ENCODE measurements around the gene TNKS1BP1.
A peak's percentile ranks its signal among the peaks of the same experiment; 100 is the strongest.
"Not testable (repeated sequence)": the region's sequence is repeated elsewhere in the genome, so short reads cannot be mapped to it uniquely, and the experiment has no call there.

The TNKS1BP1 gene

DNA sequence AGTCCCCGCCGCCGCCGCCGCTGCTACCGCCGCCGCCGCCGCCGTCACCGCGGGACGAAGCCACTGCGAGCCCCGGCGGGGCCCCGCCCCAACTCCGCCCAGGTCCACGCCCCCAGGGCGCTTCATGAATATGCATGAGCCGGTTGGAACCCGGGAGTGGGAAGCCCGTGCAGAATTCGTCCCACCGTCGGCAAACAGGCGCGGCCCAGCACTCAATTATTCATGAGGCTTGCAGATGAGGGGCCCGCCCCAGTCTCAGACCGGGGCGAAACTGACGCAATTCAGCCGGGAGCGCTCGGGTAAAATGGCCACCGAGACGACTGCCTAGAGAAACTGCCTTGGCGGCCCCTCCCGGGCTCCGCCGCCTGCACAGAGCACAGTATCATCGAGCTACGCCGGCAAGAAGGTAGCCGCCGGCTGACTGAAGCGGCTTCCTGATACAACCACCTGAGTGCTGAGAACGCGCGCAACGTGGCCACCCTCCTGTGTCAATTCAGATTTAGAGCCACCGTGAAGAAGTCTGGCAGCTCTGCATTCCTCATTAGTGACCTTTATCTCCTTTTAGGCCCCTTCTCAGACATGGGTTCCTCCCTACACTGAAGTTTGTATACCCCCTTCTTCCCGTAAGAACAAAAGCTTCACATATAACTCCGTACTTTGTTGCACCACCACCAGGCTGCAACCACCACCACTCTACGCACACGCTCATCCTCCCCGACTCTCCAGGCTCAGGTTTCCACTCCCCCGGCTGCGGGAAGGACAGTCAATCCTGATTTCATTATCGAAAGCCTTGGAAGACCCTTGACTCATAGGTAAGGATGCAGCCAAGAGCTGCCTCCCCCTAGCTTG is at the start of gene TNKS1BP1:
Gene TNKS1BP1 (minus strand): TSS at position 67 of the 849 bp plus-strand sequence. CDS start 3,067 bp downstream, outside the sequence.
- DNase-seq (ENCODE audit: low read depth) = peak; percentile 88

- no peak for DNase-seq (ENCODE audit: low read depth)
These were observed 48.4 kb upstream of the TNKS1BP1 start for GRCh38 chr11:57373146-57373545.

- no peak for DNase-seq (ENCODE audit: low read depth)
These were observed 46.2 kb upstream of the TNKS1BP1 start for GRCh38 chr11:57370941-57371340.

DNA sequence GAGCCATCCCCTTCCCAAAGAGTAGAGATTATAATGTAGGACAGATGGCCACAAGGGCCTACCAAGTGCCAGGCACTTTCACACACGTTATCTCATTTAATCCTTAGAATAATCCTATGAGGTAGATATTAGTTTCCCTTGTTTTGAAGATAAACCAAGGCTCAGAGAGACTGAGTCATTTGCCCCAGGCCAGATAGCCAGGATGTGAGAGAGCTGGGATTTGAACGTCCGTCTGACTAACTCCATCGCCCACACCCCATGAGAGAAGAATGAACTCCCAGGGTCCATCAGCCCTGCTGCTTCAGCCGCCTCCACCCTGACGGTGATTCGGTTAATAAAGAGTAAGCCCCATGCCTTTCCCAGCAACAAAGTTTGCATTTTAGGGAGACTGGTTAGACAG is 45.5 kb upstream of the TNKS1BP1 start:
- no peak for DNase-seq (ENCODE audit: low read depth)

DNA sequence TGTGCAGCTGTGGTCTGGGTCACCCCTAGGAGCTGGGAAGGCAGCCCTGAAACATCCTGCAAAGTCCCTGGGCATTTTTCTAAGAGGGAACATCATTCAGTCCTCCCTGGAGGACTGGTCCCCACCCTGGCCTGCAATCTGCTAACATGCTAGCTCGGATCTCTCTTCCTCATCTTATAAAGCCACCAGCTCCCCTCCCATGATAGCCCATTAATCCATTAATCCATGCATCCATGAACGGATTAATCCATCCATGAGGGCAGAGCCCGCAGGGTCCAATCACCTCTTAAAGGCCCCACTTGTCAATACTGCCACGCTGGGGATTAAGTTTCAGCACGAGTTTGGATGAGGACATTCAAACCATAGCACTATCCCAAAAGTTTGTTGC is 44.1 kb upstream of the TNKS1BP1 start:
- DNase-seq (ENCODE audit: low read depth) = no peak

GRCh38 chr11:57368106-57368844 is 43.5 kb upstream of the TNKS1BP1 start:
- DNase-seq (ENCODE audit: low read depth) = no peak

DNA sequence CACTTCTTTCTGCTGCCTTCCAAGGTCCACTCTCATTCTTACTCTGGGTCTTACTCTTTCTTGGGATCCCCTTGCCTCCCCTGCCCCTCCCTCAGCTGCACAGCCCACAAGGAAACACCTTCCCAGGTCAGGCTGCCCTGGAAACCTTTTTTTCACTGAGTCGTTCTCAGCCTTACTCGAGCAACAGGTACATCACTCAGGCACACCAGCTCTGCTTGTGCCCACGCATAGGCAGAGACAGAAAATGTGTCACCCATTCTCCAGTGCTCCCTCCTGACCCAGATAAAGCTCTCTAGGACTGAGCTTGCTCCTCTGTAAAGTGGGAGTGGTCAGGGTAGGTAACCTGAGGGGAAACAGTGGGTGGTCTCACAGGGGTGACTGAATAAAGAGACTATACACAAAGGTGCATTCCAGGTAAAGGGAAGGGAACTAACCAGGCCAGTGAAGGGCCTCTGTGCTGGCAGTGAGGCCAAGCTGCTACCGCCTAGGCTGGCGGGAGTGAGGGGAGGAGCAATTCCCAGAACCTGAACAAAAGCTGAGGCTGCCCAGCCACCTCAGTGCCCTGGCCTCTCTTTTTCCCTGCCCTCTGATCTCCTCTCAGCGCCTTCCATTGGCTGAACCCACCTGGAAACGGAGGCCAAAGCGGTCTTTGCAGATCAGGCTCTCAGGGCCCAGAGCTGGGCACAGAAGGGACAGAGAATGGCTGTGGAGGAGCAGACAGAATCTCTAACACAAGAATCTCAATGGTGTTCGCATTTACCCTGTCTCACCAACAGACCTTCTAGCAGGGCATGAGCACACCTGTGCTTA is 40.3 kb upstream of the TNKS1BP1 start:
- DNase-seq (ENCODE audit: low read depth) = no peak

GRCh38 chr11:57363131-57364080 is 38.7 kb upstream of the TNKS1BP1 start:
- no peak for DNase-seq (ENCODE audit: low read depth)

DNA sequence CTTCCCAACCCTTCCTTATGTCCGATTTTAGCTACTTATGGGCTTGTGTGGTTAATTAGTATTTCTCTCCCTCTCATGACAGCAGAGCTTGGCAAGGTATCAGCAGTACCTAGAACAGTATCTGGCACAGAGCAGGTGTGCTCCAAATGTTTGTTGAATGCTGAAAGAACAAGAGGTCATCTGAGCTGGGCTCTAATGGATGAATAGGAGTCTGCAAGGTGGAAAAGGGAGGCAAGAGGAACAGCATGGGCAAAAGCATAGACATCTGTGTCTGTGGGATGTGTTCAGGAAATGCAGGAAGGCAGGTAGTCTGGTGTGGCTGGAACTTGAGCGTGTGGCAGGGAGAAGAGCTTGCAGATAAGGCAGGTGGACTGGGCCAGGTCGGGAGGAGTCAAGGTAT is 37.2 kb upstream of the TNKS1BP1 start:
- DNase-seq (ENCODE audit: low read depth) = no peak

DNA sequence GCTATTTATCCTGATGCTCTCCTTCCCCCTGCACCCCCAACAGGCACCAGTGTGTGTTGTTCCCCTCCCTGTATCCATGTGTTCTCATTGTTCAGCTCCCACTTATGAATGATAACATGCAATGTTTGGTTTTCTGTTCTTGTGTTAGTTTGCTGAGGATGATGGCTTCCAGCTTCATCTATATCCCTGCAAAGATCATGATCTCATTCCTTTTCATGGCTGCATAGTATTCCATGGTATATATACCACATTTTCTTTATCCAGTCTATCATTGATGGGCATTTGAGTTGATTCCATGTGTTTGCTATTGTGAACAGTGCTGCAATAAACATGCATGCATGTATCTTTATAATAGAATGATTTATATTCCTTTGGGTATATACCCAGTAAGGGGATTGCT is 36.7 kb upstream of the TNKS1BP1 start:
- not testable (repeated sequence) for DNase-seq (ENCODE audit: low read depth)

DNA sequence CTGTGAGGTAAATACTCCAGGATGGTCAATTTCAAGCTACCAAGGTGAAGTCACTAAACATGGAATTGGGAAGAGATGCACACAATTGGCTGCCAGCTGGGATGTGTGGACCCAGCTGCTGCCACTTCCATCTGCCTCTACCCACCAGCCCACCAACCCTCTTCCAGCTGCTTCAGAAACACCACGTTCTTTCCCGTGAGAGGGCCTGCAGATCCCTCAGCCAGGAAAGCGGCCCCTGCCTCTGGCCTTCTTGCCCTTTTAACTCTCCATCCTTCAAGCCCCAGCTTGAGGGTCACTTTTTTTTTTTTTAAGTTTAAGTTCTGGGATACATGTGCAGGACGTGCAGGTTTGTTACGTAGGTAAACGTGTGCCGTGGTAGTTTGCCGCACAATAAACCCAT is 36.2 kb upstream of the TNKS1BP1 start:
- no peak for DNase-seq (ENCODE audit: low read depth)

- no peak for DNase-seq (ENCODE audit: low read depth)
These were observed 35.3 kb upstream of the TNKS1BP1 start for GRCh38 chr11:57359896-57360690.

DNA sequence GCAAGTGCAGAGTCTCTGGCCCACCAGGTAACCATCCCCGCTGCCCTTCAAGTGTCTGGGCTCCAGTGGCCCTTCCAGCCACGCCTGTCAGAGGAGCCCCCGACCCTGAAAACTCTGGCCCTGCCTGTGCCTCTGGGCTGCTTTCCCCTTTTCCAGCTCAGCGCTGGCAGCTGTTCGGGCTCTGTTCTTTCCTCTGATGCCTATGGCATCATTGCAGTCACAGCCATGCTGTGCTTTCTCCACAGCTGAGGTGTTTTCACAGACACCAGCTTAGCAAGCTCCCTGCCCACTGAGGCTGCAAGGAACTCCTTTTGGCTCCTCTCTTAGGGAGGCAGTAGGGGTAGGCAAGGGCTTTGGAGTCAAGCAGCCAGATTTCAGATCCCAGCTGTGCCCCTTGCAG is 34.6 kb upstream of the TNKS1BP1 start:
- DNase-seq (ENCODE audit: low read depth) = no peak

DNA sequence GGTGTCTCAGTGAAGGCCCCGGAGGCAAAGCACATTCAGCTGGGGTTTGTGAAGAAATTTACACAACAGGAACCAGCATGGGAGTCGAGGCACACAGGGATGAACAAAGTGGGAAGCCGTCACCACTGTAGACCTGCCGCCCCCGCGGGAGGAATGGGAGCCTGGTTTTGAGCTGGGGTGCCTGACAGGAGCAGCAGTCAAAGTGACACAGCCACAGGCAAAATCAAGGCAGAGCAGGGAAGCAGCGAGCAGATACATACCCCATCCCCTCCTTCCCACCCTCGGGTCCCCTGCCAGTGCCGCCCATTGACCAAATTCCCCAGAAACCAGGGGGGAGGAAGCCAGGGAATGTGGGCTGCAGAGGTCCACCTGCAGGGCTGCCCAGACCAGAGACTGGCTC is 34.2 kb upstream of the TNKS1BP1 start:
- DNase-seq (ENCODE audit: low read depth) = no peak

GRCh38 chr11:57358543-57358961 is 33.8 kb upstream of the TNKS1BP1 start:
- DNase-seq (ENCODE audit: low read depth) = no peak

- no peak for DNase-seq (ENCODE audit: low read depth)
These were observed 33.1 kb upstream of the TNKS1BP1 start for GRCh38 chr11:57357856-57358255.

DNA sequence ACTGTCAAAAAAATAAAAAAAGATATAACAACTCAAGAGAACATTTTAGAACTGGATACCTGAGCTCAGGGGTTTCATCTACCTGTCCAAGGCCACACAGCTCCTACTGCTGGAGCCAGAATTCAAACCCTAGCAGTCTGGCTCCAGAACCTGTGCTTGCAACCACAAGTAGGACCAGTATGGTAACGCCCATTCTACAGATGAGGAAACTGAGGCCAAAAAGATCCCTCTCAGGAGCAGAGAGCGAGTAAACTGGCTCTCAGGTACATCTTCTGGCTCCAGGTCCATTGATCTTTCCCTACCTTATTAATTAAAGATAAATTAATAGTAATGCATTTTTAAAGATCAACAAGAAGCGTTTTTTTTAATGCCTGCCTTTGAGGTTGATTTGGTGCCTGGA is 32.6 kb upstream of the TNKS1BP1 start:
- no peak for DNase-seq (ENCODE audit: low read depth)

GRCh38 chr11:57356268-57356667 is 31.5 kb upstream of the TNKS1BP1 start:
- no peak for DNase-seq (ENCODE audit: low read depth)

DNA sequence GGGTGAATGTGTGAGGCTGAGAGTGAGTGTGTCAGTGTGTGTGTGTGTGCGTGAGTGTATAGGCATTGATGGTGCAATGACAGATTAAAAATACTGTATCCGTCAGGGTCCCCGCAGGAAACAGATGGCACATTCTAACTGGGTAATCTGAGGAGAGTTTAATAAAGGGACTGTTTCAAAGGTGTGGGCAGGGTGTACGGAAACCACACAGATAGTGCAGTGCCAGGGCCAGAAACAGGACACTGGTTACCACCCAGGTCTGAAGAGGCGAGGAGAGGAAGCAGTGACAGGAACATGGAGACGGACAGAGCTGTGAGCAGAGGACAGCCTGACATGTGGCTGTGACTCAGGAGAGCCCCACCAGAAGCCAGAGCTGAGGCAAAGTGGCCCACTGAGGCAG is 29.9 kb upstream of the TNKS1BP1 start:
- no peak for DNase-seq (ENCODE audit: low read depth)

GRCh38 chr11:57353852-57354251 is 29.1 kb upstream of the TNKS1BP1 start:
- no peak for DNase-seq (ENCODE audit: low read depth)

- no peak for DNase-seq (ENCODE audit: low read depth)
These were observed 28.7 kb upstream of the TNKS1BP1 start for GRCh38 chr11:57353446-57353845.

Data from activated T-helper 9 cell treated with anti-CD3 and anti-CD28 coated beads, Interleukin-2, amount 50 U/mL, for 16 hours (primary cell).